Activated CD4-positive, alpha-beta T cell treated with anti-CD3 and anti-CD28 coated beads, Interleukin-2, Interleukin-4, amounts not matched to agents 100 ng/mL and 50 ng/mL, durations not matched to agents 16 hours and 8 hours (primary cell): Measurements from ENCODE around the gene CASP9.
"Not testable (repeated sequence)": the region's sequence is repeated elsewhere in the genome, so short reads cannot be mapped to it uniquely, and the experiment has no call there.

Source experiments
- DNase-seq: peaks from one replicate; pipeline ENCODE4 v3.0.0-alpha.2; 2020; ENCODE audit warnings: low spot score

The CASP9 gene

GRCh38 chr1:15525050-15526020 is 1.3 kb upstream of the CASP9 start:
- DNase-seq: no peak

- DNase-seq: peak; percentile 100
Observed at GRCh38 chr1:15524283-15525049, 451 bp upstream of the CASP9 start.

- no peak for DNase-seq
Observed at GRCh38 chr1:15523104-15524020, 653 bp downstream of the CASP9 start.

GRCh38 chr1:15522551-15522950 is 1.5 kb downstream of the CASP9 start:
- DNase-seq: no peak

- not testable (repeated sequence) for DNase-seq
Observed at GRCh38 chr1:15521206-15521906, 2.7 kb downstream of the CASP9 start.

- DNase-seq: no peak
Observed at GRCh38 chr1:15519625-15520024, 4.4 kb downstream of the CASP9 start.

- DNase-seq: peak; percentile 56
Observed at GRCh38 chr1:15515022-15515663, 8.9 kb downstream of the CASP9 start.

- not testable (repeated sequence) for DNase-seq
Observed at GRCh38 chr1:15514557-15514956, 9.5 kb downstream of the CASP9 start.

- DNase-seq: no peak
Observed at GRCh38 chr1:15513919-15514318, 10.1 kb downstream of the CASP9 start.

GRCh38 chr1:15513192-15513591 is 10.8 kb downstream of the CASP9 start:
- DNase-seq: no peak

- no peak for DNase-seq
Observed at GRCh38 chr1:15510611-15511405, 13.2 kb downstream of the CASP9 start.

- no peak for DNase-seq
Observed at GRCh38 chr1:15509586-15509985, 14.4 kb downstream of the CASP9 start.

- no peak for DNase-seq
Observed at GRCh38 chr1:15508700-15509487, 15.1 kb downstream of the CASP9 start.

GRCh38 chr1:15507278-15507677 is 16.7 kb downstream of the CASP9 start:
- DNase-seq: no peak

- DNase-seq: no peak
Observed at GRCh38 chr1:15506831-15507230, 17.2 kb downstream of the CASP9 start.

- no peak for DNase-seq
Observed at GRCh38 chr1:15504436-15504835, 19.6 kb downstream of the CASP9 start.

GRCh38 chr1:15501208-15502032 is 22.6 kb downstream of the CASP9 start:
- DNase-seq: peak; percentile 57
